GM19395 (cell line): ENCODE measurements around the gene PWWP2B.

ENCODE experiments used
- ATAC-seq: cut with Tn5 transposase; IDR thresholded peaks from one replicate; pipeline ENCODE4 v1.9.1; 2021; ENCODE audit warnings: mild to moderate bottlenecking, moderate library complexity; ENCODE audit not compliant: unreplicated experiment

Gene PWWP2B

GRCh38 chr10:132444877-132445351 lies 47.9 kb downstream of the PWWP2B start:
- ATAC-seq, result no peak

GRCh38 chr10:132445516-132446194 lies 48.7 kb downstream of the PWWP2B start:
- no peak for ATAC-seq

GRCh38 chr10:132446195-132446581 lies 49.2 kb downstream of the PWWP2B start:
- ATAC-seq, result no peak

GRCh38 chr10:132446661-132447445 lies 49.9 kb downstream of the PWWP2B start:
- ATAC-seq, result peak; percentile 59

GRCh38 chr10:132447446-132448247 lies 50.6 kb downstream of the PWWP2B start:
- ATAC-seq, result no peak

- no peak for ATAC-seq
Measured at GRCh38 chr10:132448248-132448731, 51.3 kb downstream of the PWWP2B start.

- no peak for ATAC-seq
Measured at GRCh38 chr10:132449051-132449810, 52.2 kb downstream of the PWWP2B start.

- ATAC-seq, result no peak
Measured at GRCh38 chr10:132449811-132450181, 52.8 kb downstream of the PWWP2B start.

- no peak for ATAC-seq
Measured at GRCh38 chr10:132450466-132450824, 53.4 kb downstream of the PWWP2B start.

- ATAC-seq, result no peak
Measured at GRCh38 chr10:132450825-132451505, 54.0 kb downstream of the PWWP2B start.

GRCh38 chr10:132451506-132452215 lies 54.7 kb downstream of the PWWP2B start:
- no peak for ATAC-seq

- ATAC-seq, result peak; percentile 8
Measured at GRCh38 chr10:132452216-132452650, 55.2 kb downstream of the PWWP2B start.

GRCh38 chr10:132452651-132453469 lies 55.9 kb downstream of the PWWP2B start:
- peak; percentile 70 for ATAC-seq

- ATAC-seq, result peak; percentile 10
Measured at GRCh38 chr10:132453470-132453861, 56.5 kb downstream of the PWWP2B start.

- no peak for ATAC-seq
Measured at GRCh38 chr10:132454296-132455198, 57.5 kb downstream of the PWWP2B start.

GRCh38 chr10:132455441-132455971 lies 58.5 kb downstream of the PWWP2B start:
- ATAC-seq, result no peak
